Measurements from ENCODE around the gene SDHB. TPM values are rescaled to one million over a fixed set of nuclear protein-coding genes. Genes with fewer than 3 reads are reported as not detected.
A peak's percentile ranks its signal among the peaks of the same experiment; 100 is the strongest.

Gene SDHB
- total RNA-seq, 2 donors from 2014 or later = 98.2 to 101 TPM

DNA sequence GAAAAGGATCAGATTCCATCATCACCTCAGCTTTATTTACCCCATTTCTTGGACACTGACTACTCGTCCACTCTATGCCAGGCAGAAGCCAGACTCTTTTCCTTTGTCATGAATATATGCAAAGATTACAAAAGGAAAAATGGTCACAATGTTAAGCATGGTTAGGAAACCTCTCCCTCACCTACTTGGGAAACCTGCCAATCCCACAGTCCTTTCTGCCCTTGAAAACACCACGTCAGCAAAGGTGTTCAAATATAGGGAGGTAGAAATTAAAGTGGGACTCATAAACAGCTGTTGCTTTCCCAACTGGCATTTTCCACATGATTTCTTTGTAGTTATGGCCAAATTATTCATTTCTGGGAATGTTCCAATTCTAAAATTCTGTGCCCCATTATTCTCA is 25.9 kb downstream of the SDHB start:
- no peaks in the 10 kb centered on the region for H3K4me1 Mint-ChIP-seq (ENCODE audit: low read depth)

DNA sequence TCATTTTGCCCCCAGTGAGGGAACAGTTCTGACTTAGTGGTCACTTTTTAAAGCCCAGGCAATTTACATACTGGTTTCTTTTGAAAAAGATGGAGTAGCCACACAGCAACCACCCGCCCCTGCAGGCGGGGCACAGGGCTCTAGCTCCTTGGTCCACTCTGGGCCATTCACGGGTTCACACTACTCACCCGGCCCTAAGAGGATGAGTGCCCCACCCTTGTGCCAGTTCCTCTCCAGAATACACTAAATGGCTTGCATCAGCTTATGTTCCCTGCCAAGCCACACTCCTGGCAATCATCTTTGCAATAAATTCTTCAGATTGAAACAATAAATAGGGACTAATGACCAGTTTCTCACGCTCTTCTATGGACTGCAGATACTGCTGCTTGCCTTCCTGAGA is 26.4 kb downstream of the SDHB start:
- H3K36me3 Mint-ChIP-seq (ENCODE audit: insufficient read depth in 2 of 2) = peaks cover 0 to 9% of the 10 kb centered on the region in 2 donors
- no peak overlapping the region for H3K4me3 Mint-ChIP-seq
- H3K9me3 Mint-ChIP-seq = no peaks in the 10 kb centered on the region
- DNase-seq (no peak), ATAC-seq (replicated peaks in 1 of 2) (no peak)
- H3K27ac Mint-ChIP-seq = no peak overlapping the region
- no peaks in the 10 kb centered on the region for H3K27me3 Mint-ChIP-seq (ENCODE audit: low read depth)
- H3K4me1 Mint-ChIP-seq (ENCODE audit: low read depth) = no peaks in the 10 kb centered on the region

More for the DNA sequence above, 25.9 kb downstream of the SDHB start:
- no peak overlapping the region for H3K4me3 Mint-ChIP-seq
- ATAC-seq (replicated peaks in 1 of 2) (no peak), DNase-seq (no peak)
- H3K36me3 Mint-ChIP-seq (ENCODE audit: insufficient read depth in 2 of 2) = peaks cover 0 to 9% of the 10 kb centered on the region in 2 donors
- no peaks in the 10 kb centered on the region for H3K9me3 Mint-ChIP-seq
- no peak overlapping the region for H3K27ac Mint-ChIP-seq
- no peaks in the 10 kb centered on the region for H3K27me3 Mint-ChIP-seq (ENCODE audit: low read depth)

DNA sequence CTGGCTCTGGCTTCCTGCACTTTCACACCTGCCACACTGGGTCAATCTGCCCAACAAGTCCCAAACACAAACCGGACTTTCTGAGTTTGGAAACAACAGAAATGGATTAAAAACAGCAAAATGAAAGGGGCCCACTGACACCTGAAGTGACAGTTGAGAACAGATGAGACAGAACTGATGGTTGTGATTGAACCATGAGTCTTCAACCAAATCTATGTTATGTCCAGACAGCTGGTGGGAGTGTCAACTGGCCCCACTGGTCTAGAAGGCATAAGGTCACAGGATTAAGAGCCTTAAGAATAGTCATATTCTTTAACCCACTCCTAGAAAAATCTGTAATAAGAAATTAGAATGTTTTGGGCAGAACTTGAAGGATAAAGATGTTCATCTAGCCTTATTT is 29.1 kb downstream of the SDHB start:
- Mint-ChIP-seq H3K36me3 (ENCODE audit: insufficient read depth in 2 of 2) (peaks cover 0 to 11% of the 10 kb centered on the region in 2 donors), H3K9me3 (no peaks in the 10 kb centered on the region), H3K4me1 (ENCODE audit: low read depth) (peaks cover 1% of the 10 kb centered on the region), H3K27ac (peak overlapping the region; percentile 48), H3K27me3 (ENCODE audit: low read depth) (no peaks in the 10 kb centered on the region), H3K4me3 (no peak overlapping the region)
- ATAC-seq (replicated peaks in 1 of 2) (no peak), DNase-seq (no peak)

DNA sequence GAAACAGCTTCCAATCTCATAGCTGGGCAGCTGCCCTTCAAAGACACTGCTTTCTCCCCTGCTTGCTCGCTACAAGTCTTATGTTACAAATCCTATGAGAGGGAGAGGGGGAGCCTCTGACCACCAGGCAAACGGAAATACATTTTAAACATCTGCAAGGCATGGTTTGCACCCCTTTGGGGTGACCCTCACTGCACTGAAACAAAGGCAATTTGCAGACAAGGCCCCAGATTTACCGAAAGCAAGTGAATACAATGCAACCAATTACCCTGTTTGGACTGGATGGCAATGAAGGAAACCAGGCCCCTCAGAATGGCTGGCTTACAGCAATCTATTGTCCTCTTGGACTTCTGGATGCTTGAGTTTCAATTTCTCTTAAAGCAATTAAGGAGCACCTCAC is 30.3 kb downstream of the SDHB start:
- no peak overlapping the region for H3K4me3 Mint-ChIP-seq
- no peak for DNase-seq
- ATAC-seq (replicated peaks in 1 of 2) = no peak
- H3K9me3 Mint-ChIP-seq = no peaks in the 10 kb centered on the region
- peak overlapping the region; percentile 22 for H3K27ac Mint-ChIP-seq
- peaks cover 0 to 13% of the 10 kb centered on the region in 2 donors for H3K36me3 Mint-ChIP-seq (ENCODE audit: insufficient read depth in 2 of 2)
- no peaks in the 10 kb centered on the region for H3K27me3 Mint-ChIP-seq (ENCODE audit: low read depth)
- H3K4me1 Mint-ChIP-seq (ENCODE audit: low read depth) = peaks cover 12% of the 10 kb centered on the region

DNA sequence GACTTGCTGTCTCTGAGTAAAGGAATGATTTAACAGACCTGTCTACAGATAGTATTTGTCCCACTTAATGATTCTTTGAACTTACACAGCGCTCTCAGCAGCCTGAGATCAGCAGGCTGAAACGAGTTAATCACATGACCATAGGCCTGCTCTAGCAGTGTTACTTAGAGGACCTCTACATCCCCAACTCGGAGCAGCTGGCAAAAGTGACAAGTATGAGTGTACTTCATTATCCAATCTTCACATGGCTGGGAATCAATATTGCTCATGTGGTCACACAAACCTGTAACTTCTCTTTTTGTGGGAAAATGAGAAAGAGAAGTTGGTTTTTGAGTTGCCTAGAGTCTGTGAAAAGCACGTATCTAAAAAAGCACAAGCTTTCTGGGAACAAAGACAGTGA is 30.7 kb downstream of the SDHB start:
- no peaks in the 10 kb centered on the region for H3K27me3 Mint-ChIP-seq (ENCODE audit: low read depth)
- DNase-seq (no peak), ATAC-seq (replicated peaks in 1 of 2) (no peak)
- H3K4me1 Mint-ChIP-seq (ENCODE audit: low read depth) = peaks cover 12% of the 10 kb centered on the region
- no peaks in the 10 kb centered on the region for H3K9me3 Mint-ChIP-seq
- peak overlapping the region; percentile 14 for H3K27ac Mint-ChIP-seq
- peaks cover 0 to 12% of the 10 kb centered on the region in 2 donors for H3K36me3 Mint-ChIP-seq (ENCODE audit: insufficient read depth in 2 of 2)
- no peak overlapping the region for H3K4me3 Mint-ChIP-seq

GRCh38 chr1:17021896-17022295 is 31.9 kb downstream of the SDHB start:
- Mint-ChIP-seq H3K9me3 (no peaks in the 10 kb centered on the region), H3K27ac (no peak overlapping the region), H3K4me3 (no peak overlapping the region), H3K36me3 (ENCODE audit: insufficient read depth in 2 of 2) (peaks cover 0 to 8% of the 10 kb centered on the region in 2 donors), H3K4me1 (ENCODE audit: low read depth) (peaks cover 12% of the 10 kb centered on the region), H3K27me3 (ENCODE audit: low read depth) (no peaks in the 10 kb centered on the region)
- no peak for DNase-seq
- no peak for ATAC-seq (replicated peaks in 1 of 2)

DNA sequence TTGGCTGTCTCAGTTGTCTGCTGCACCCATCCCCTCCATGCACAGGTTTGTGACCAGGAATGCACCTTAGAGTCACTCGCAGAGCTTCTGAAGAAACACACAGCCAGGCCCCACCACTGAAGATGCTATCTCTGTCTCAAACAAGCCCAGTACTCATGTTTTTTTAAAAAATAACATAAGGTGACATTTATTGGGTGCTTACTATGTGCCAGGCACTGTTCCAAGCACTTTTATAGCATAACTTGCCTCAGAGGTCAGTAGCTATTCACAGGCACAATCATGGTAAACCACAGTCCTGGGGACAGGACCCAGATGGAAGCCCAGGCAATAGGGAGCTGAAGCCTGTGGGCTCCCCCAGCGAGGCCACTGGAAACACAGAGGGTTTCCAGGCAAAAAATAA is 33.3 kb downstream of the SDHB start:
- no peak overlapping the region for H3K4me3 Mint-ChIP-seq
- H3K36me3 Mint-ChIP-seq (ENCODE audit: insufficient read depth in 2 of 2) = peaks cover 0 to 8% of the 10 kb centered on the region in 2 donors
- DNase-seq (no peak), ATAC-seq (replicated peaks in 1 of 2) (no peak)
- H3K27ac Mint-ChIP-seq = no peak overlapping the region
- H3K9me3 Mint-ChIP-seq = no peaks in the 10 kb centered on the region
- no peaks in the 10 kb centered on the region for H3K27me3 Mint-ChIP-seq (ENCODE audit: low read depth)
- H3K4me1 Mint-ChIP-seq (ENCODE audit: low read depth) = peaks cover 12% of the 10 kb centered on the region

DNA sequence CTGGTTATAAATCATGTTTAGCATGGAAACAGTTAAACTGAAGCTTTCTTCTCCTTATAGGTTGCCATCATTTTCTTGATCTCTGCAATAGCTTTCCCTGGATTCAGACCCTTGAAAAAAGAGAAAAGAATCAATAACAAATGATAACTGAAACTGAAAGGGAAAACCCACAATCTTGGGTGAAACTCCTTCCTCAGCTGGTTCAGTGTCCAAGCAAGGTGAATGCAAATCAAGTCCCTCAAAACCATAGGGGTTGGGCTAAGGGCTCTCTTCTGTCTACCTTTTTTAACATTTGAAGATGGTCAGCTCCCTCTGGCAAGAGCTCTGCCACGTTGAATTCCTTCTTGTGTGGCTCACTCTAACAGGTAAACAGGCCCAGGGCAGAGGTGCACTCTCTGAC is 35.0 kb downstream of the SDHB start:
- DNase-seq = no peak
- Mint-ChIP-seq H3K4me1 (ENCODE audit: low read depth) (peaks cover 12% of the 10 kb centered on the region), H3K9me3 (no peaks in the 10 kb centered on the region), H3K36me3 (ENCODE audit: insufficient read depth in 2 of 2) (peaks cover 0 to 7% of the 10 kb centered on the region in 2 donors), H3K27ac (peak overlapping the region; percentile 88), H3K27me3 (ENCODE audit: low read depth) (no peaks in the 10 kb centered on the region), H3K4me3 (no peak overlapping the region)
- no peak for ATAC-seq (replicated peaks in 1 of 2)

- Mint-ChIP-seq H3K27ac (no peak overlapping the region), H3K27me3 (ENCODE audit: low read depth) (no peaks in the 10 kb centered on the region), H3K36me3 (ENCODE audit: insufficient read depth in 2 of 2) (peaks cover 0 to 7% of the 10 kb centered on the region in 2 donors), H3K4me1 (ENCODE audit: low read depth) (peaks cover 12% of the 10 kb centered on the region), H3K4me3 (no peak overlapping the region), H3K9me3 (no peaks in the 10 kb centered on the region)
- no peak for ATAC-seq (replicated peaks in 1 of 2)
- DNase-seq = no peak
Observed at GRCh38 chr1:17017435-17017834, 36.4 kb downstream of the SDHB start.

- Mint-ChIP-seq H3K9me3 (no peaks in the 10 kb centered on the region), H3K4me3 (no peak overlapping the region), H3K27ac (no peak overlapping the region), H3K4me1 (ENCODE audit: low read depth) (peaks cover 18% of the 10 kb centered on the region), H3K27me3 (ENCODE audit: low read depth) (no peaks in the 10 kb centered on the region), H3K36me3 (ENCODE audit: insufficient read depth in 2 of 2) (peaks cover 0 to 7% of the 10 kb centered on the region in 2 donors)
- ATAC-seq (replicated peaks in 1 of 2) (no peak), DNase-seq (no peak)
Observed at GRCh38 chr1:17016317-17016661, 37.5 kb downstream of the SDHB start.

- Mint-ChIP-seq H3K36me3 (ENCODE audit: insufficient read depth in 2 of 2) (peaks cover 0 to 7% of the 10 kb centered on the region in 2 donors), H3K27ac (no peak overlapping the region), H3K4me3 (no peak overlapping the region), H3K27me3 (ENCODE audit: low read depth) (no peaks in the 10 kb centered on the region), H3K9me3 (no peaks in the 10 kb centered on the region), H3K4me1 (ENCODE audit: low read depth) (peaks cover 29% of the 10 kb centered on the region)
- no peak for ATAC-seq (replicated peaks in 1 of 2)
- DNase-seq = no peak
Observed at GRCh38 chr1:17014671-17015567, 38.9 kb downstream of the SDHB start.

DNA sequence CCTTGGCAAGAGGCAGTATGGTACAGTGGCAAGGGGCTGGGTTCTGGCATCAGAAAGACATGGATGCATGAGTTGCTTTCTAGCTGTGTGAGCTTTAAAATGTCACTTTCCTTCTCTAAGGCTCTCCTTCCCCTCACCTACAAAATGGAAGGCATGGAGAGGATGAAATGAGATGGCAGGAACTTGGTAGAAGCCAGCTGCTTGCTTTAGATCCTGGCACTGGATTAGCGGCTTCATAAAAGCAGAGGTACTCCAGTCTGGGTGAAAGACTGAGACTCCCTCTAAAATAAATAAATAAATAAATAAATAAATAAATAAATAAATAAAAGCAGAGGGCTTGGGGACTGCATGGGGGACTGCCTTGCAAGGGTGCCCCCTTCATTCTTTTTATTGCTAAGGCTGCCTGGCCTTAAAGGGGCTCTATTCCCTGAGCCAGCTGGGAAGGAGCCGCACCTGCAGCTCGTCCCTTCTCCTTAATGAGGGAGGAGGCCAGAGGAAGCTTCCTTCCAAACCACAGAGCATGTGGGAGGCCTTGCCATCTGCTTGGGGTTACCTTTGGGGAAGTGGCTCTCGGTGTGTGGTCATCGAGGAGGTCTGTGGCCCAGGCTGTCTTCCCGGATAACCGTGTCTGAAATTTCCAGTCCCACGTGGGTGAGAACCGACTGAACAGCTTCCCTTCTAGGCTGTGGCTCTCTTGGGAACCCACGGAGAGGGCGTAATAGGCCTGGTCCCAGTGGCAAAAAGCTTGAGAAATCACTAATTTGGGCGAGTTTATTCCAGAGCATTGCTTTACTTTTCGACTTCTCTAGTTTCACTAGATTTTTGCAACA is 40.1 kb downstream of the SDHB start:
- no peaks in the 10 kb centered on the region for H3K9me3 Mint-ChIP-seq
- no peak for ATAC-seq (replicated peaks in 1 of 2)

DNA sequence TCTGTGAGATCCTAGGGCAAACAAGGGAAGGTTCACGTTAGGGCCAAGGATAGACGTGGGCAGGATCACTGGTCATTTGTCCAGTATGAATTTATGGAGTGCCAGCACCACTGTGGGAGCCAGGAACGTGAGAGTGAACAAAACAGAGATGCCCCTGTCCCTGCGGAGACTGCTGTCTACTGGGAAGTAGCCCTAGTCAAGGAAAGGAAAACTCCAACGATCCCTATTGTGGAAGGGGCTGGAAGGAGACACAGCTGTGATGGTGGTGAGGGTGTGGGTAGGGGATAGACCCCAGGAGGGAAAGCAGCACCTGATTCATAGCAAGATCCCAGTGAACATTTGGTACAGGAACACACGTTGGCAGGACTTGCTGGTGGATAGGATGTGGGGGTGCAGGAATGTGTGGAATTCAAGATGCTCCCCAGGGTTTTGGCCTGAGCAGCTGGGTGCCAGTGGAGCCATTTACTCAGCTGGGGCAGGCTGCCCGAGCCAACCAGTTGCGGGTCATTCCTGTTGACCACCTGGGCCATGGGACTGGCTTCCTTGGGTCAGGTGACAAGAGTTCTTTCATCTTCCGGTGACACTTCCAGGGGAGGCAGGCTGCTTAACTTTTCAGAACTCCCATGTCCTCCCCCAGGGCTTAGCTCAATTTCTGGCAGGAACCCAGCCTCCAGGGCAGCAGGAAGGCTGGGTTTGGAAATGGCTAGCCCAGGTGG is 40.9 kb downstream of the SDHB start:
- no peak for ATAC-seq (replicated peaks in 1 of 2)
- H3K9me3 Mint-ChIP-seq = no peaks in the 10 kb centered on the region
- no peak for DNase-seq
- no peaks in the 10 kb centered on the region for H3K36me3 Mint-ChIP-seq (ENCODE audit: insufficient read depth in 2 of 2)
- no peak overlapping the region for H3K4me3 Mint-ChIP-seq
- no peak overlapping the region for H3K27ac Mint-ChIP-seq
- no peaks in the 10 kb centered on the region for H3K27me3 Mint-ChIP-seq (ENCODE audit: low read depth)
- H3K4me1 Mint-ChIP-seq (ENCODE audit: low read depth) = peaks cover 20% of the 10 kb centered on the region

More for the DNA sequence above, 40.1 kb downstream of the SDHB start:
- Mint-ChIP-seq H3K4me1 (ENCODE audit: low read depth) (peaks cover 21% of the 10 kb centered on the region), H3K27me3 (ENCODE audit: low read depth) (no peaks in the 10 kb centered on the region), H3K36me3 (ENCODE audit: insufficient read depth in 2 of 2) (no peaks in the 10 kb centered on the region), H3K27ac (no peak overlapping the region), H3K4me3 (no peak overlapping the region)
- no peak for DNase-seq

All from activated T-cell treated with anti-CD3 and anti-CD28 coated beads, Interleukin-2, amount 50 U/mL, for 72 hours (primary cell).